ENCODE data around the gene CNTN4. TPM values are rescaled to one million over a fixed set of nuclear protein-coding genes. Genes with fewer than 3 reads are reported as not detected.

CNTN4 gene
- total RNA-seq, 1 experiment from 2014 or later = 51.3 TPM

- H3K4me3 ChIP-seq (ENCODE audit: low read depth, low read length) = no peak overlapping the region
- no peaks in the 10 kb centered on the region for H3K4me1 ChIP-seq
- CTCF ChIA-PET = no interaction called here
- H3K36me3 ChIP-seq (ENCODE audit: control insufficient read depth, insufficient read depth, low read length) = no peaks in the 10 kb centered on the region
- intact Hi-C loops (cut with micrococcal nuclease; ENCODE audit: unreplicated experiment) = no loop called here
- Mint-ChIP-seq H3K4me3 (ENCODE audit: unreplicated experiment) (no peak overlapping the region), H3K27ac (ENCODE audit: unreplicated experiment) (no peak overlapping the region), H3K9me3 (ENCODE audit: unreplicated experiment) (no peaks in the 10 kb centered on the region), H3K27me3 (ENCODE audit: insufficient read depth, unreplicated experiment) (no peaks in the 10 kb centered on the region), H3K4me1 (ENCODE audit: low read depth, unreplicated experiment) (no peaks in the 10 kb centered on the region), H3K36me3 (ENCODE audit: insufficient read depth, unreplicated experiment) (no peaks in the 10 kb centered on the region)
- H3K27me3 ChIP-seq (replicated peaks; ENCODE audit: control insufficient read depth, insufficient read depth, low read length) = no peaks in the 10 kb centered on the region
- H3K9me3 ChIP-seq = no peaks in the 10 kb centered on the region
- TF ChIP-seq CTCF (IDR thresholded peaks at IDR 0.05; ENCODE audit: insufficient read depth in 1 of 2, low read depth in 1 of 2, low read length in 1 of 2, severe bottlenecking in 1 of 2, unreplicated experiment in 1 of 2) = no peak
- DNase-seq = no peak
- BruUV-seq (replicated peaks) = no TSS peak
- POLR2A ChIA-PET = no interaction called here
Observed at GRCh38 chr3:2484162-2485026, 385.7 kb downstream of the CNTN4 start.

GRCh38 chr3:2485027-2485375 lies 386.3 kb downstream of the CNTN4 start:
- Mint-ChIP-seq H3K4me3 (ENCODE audit: unreplicated experiment) (no peak overlapping the region), H3K36me3 (ENCODE audit: insufficient read depth, unreplicated experiment) (no peaks in the 10 kb centered on the region), H3K4me1 (ENCODE audit: low read depth, unreplicated experiment) (no peaks in the 10 kb centered on the region), H3K27me3 (ENCODE audit: insufficient read depth, unreplicated experiment) (no peaks in the 10 kb centered on the region), H3K27ac (ENCODE audit: unreplicated experiment) (no peak overlapping the region), H3K9me3 (ENCODE audit: unreplicated experiment) (no peaks in the 10 kb centered on the region)
- TF ChIP-seq CTCF (IDR thresholded peaks at IDR 0.05; ENCODE audit: insufficient read depth in 1 of 2, low read depth in 1 of 2, low read length in 1 of 2, severe bottlenecking in 1 of 2, unreplicated experiment in 1 of 2) = no peak
- no peaks in the 10 kb centered on the region for H3K36me3 ChIP-seq (ENCODE audit: control insufficient read depth, insufficient read depth, low read length)
- POLR2A ChIA-PET = no interaction called here
- CTCF ChIA-PET = no interaction called here
- no peak overlapping the region for H3K4me3 ChIP-seq (ENCODE audit: low read depth, low read length)
- H3K4me1 ChIP-seq = no peaks in the 10 kb centered on the region
- BruUV-seq (replicated peaks) = no TSS peak
- DNase-seq = no peak
- no peaks in the 10 kb centered on the region for H3K27me3 ChIP-seq (replicated peaks; ENCODE audit: control insufficient read depth, insufficient read depth, low read length)
- H3K9me3 ChIP-seq = no peaks in the 10 kb centered on the region
- intact Hi-C loops (cut with micrococcal nuclease; ENCODE audit: unreplicated experiment) = no loop called here

GRCh38 chr3:2495746-2496145 lies 397.1 kb downstream of the CNTN4 start:
- POLR2A ChIA-PET = no interaction called here
- Histone ChIP-seq H3K27me3 (replicated peaks; ENCODE audit: control insufficient read depth, insufficient read depth, low read length) (no peaks in the 10 kb centered on the region), H3K4me1 (no peaks in the 10 kb centered on the region), H3K36me3 (ENCODE audit: control insufficient read depth, insufficient read depth, low read length) (no peaks in the 10 kb centered on the region), H3K4me3 (ENCODE audit: low read depth, low read length) (no peak overlapping the region), H3K9me3 (no peaks in the 10 kb centered on the region; the same call in 1 of the 2 replicates)
- BruUV-seq (replicated peaks) = no TSS peak
- Mint-ChIP-seq H3K4me3 (ENCODE audit: unreplicated experiment) (no peak overlapping the region), H3K27me3 (ENCODE audit: insufficient read depth, unreplicated experiment) (no peaks in the 10 kb centered on the region), H3K4me1 (ENCODE audit: low read depth, unreplicated experiment) (no peaks in the 10 kb centered on the region), H3K27ac (ENCODE audit: unreplicated experiment) (no peak overlapping the region), H3K9me3 (ENCODE audit: unreplicated experiment) (no peaks in the 10 kb centered on the region), H3K36me3 (ENCODE audit: insufficient read depth, unreplicated experiment) (peaks cover 5% of the 10 kb centered on the region)
- CTCF ChIA-PET = no interaction called here
- intact Hi-C loops (cut with micrococcal nuclease; ENCODE audit: unreplicated experiment) = no loop called here
- no peak for DNase-seq
- no peak for TF ChIP-seq CTCF (IDR thresholded peaks at IDR 0.05; ENCODE audit: insufficient read depth in 1 of 2, low read depth in 1 of 2, low read length in 1 of 2, severe bottlenecking in 1 of 2, unreplicated experiment in 1 of 2)
